WTC11 (cell line): ENCODE data around the gene DKK3. TPM values are rescaled to one million over a fixed set of nuclear protein-coding genes. Genes with fewer than 3 reads are reported as not detected.

ENCODE experiments used
- ATAC-seq: fragments of 200-7000 bp; cut with Tn5 transposase; 2 replicates; pipeline ENCODE4 v1.10.0; 2021; ENCODE audit warnings: mild to moderate bottlenecking, moderate library complexity
- CTCF ChIA-PET: fragments of 300-600 bp; sonication (Branson Sonifier 250); formaldehyde crosslinking; loops from one replicate; lab custom pipeline; 2021; ENCODE audit warnings: antibody characterized with exemption; lab: Charles Lee
- POLR2A ChIA-PET: fragments of 350-600 bp; sonication (Branson Sonifier 250); formaldehyde crosslinking; loops from one replicate; lab custom pipeline; 2021; ENCODE audit warnings: antibody characterized with exemption; lab: Charles Lee
- DNase-seq: peaks from one replicate; pipeline ENCODE4 v3.0.0; 2021; ENCODE audit warnings: low spot score
- H3K27ac Mint-ChIP-seq: 2 replicates; pipeline ENCODE4 v1.8.0; 2021; ENCODE audit warnings: mixed read lengths
- H3K27me3 Mint-ChIP-seq: 2 replicates; pipeline ENCODE4 v1.8.0; 2021; ENCODE audit warnings: low read depth, mild to moderate bottlenecking, moderate library complexity, mixed read lengths
- H3K36me3 Mint-ChIP-seq: 2 replicates; pipeline ENCODE4 v1.8.0; 2021; ENCODE audit warnings: mixed read lengths
- H3K4me1 Mint-ChIP-seq: 2 replicates; pipeline ENCODE4 v1.8.0; 2022; ENCODE audit warnings: mixed read lengths
- H3K4me3 Mint-ChIP-seq: 2 replicates; pipeline ENCODE4 v1.8.0; 2021; ENCODE audit warnings: mild to moderate bottlenecking, moderate library complexity, mixed read lengths
- H3K9me3 Mint-ChIP-seq: 2 replicates; pipeline ENCODE4 v1.8.0; 2021; ENCODE audit warnings: mixed read lengths
- ATF1 ChIP-seq: sonication (generic); formaldehyde crosslinking; IDR thresholded peaks from 2 replicates; pipeline ENCODE4 v1.8.1; 2023; ENCODE audit warnings: mild to moderate bottlenecking, moderate library complexity, missing genetic modification reagents
- CREB1 ChIP-seq: sonication (generic); formaldehyde crosslinking; IDR thresholded peaks from 2 replicates; pipeline ENCODE4 v1.8.0; 2023; ENCODE audit warnings: mild to moderate bottlenecking, missing genetic modification reagents
- CREM ChIP-seq: sonication (generic); formaldehyde crosslinking; IDR thresholded peaks from 2 replicates; pipeline ENCODE4 v1.8.1; 2022; ENCODE audit warnings: mild to moderate bottlenecking, missing genetic modification reagents, moderate library complexity
- ELF4 ChIP-seq: sonication (generic); formaldehyde crosslinking; IDR thresholded peaks from 2 replicates; pipeline ENCODE4 v1.8.1; 2022; ENCODE audit warnings: low read depth, mild to moderate bottlenecking, moderate library complexity, missing genetic modification reagents
- EMX1 ChIP-seq: fragments of 250-450 bp; sonication (Bioruptor Pico); IDR thresholded peaks from 2 replicates; pipeline ENCODE4 v1.8.0; 2021; ENCODE audit warnings: mild to moderate bottlenecking
- FOXP1 ChIP-seq: sonication (generic); formaldehyde crosslinking; IDR thresholded peaks from 2 replicates; pipeline ENCODE4 v1.8.0; 2022; ENCODE audit warnings: missing genetic modification reagents, mild to moderate bottlenecking, moderate library complexity, borderline replicate concordance
- GRHL2 ChIP-seq: fragments of 250-450 bp; sonication (Bioruptor Pico); IDR thresholded peaks from 2 replicates; pipeline ENCODE4 v1.8.0; 2022; ENCODE audit warnings: mild to moderate bottlenecking, moderate library complexity; ENCODE audit not compliant: insufficient replicate concordance, severe bottlenecking
- HMGA2 ChIP-seq: fragments of 250-450 bp; sonication (Bioruptor Pico); IDR thresholded peaks from 2 replicates; pipeline ENCODE4 v1.4.0; 2021; ENCODE audit warnings: mild to moderate bottlenecking, moderate library complexity
- JAZF1 ChIP-seq: fragments of 250-450 bp; sonication (Bioruptor Pico); IDR thresholded peaks from 2 replicates; pipeline ENCODE4 v1.9.0; 2021; ENCODE audit warnings: moderate library complexity, mild to moderate bottlenecking, inconsistent platforms
- MXD4 ChIP-seq: fragments of 250-450 bp; sonication (Bioruptor Pico); IDR thresholded peaks from 2 replicates; pipeline ENCODE4 v1.8.0; 2021; ENCODE audit warnings: mild to moderate bottlenecking, moderate library complexity, borderline replicate concordance
- NFYB ChIP-seq: sonication (generic); formaldehyde crosslinking; conservative IDR thresholded peaks from 2 replicates; pipeline ENCODE4 v1.8.0; 2022; ENCODE audit warnings: low read depth, missing genetic modification reagents
- SMAD3 ChIP-seq: sonication (generic); formaldehyde crosslinking; IDR thresholded peaks from 2 replicates; pipeline ENCODE4 v1.8.0; 2022; ENCODE audit warnings: missing genetic modification reagents, mild to moderate bottlenecking, borderline replicate concordance
- TCF7 ChIP-seq: sonication (generic); formaldehyde crosslinking; IDR thresholded peaks from 2 replicates; pipeline ENCODE4 v1.8.0; 2022; ENCODE audit warnings: mild to moderate bottlenecking, low read depth, missing genetic modification reagents, moderate library complexity
- ZBTB21 ChIP-seq: sonication (generic); formaldehyde crosslinking; IDR thresholded peaks from 2 replicates; pipeline ENCODE4 v1.8.1; 2023; ENCODE audit warnings: mild to moderate bottlenecking, missing genetic modification reagents, borderline replicate concordance
- ZNF138 ChIP-seq: sonication (generic); formaldehyde crosslinking; conservative IDR thresholded peaks from 2 replicates; pipeline ENCODE4 v1.8.1; 2022; ENCODE audit warnings: mild to moderate bottlenecking, moderate library complexity, missing genetic modification reagents
- ZNF219 ChIP-seq: sonication (generic); formaldehyde crosslinking; IDR thresholded peaks from 2 replicates; pipeline ENCODE4 v1.8.0; 2023; ENCODE audit warnings: missing genetic modification reagents, mild to moderate bottlenecking, borderline replicate concordance
- ZNF232 ChIP-seq: sonication (generic); formaldehyde crosslinking; IDR thresholded peaks from 2 replicates; pipeline ENCODE4 v1.8.0; 2022; ENCODE audit warnings: mild to moderate bottlenecking, missing genetic modification reagents
- ZNF423 ChIP-seq: fragments of 250-450 bp; sonication (Bioruptor Pico); IDR thresholded peaks from 2 replicates; pipeline ENCODE4 v2.1.2; 2022; ENCODE audit warnings: mild to moderate bottlenecking, moderate library complexity
- total RNA-seq: library from RNA; stranded (reverse); gene quantifications from 3 replicates; pipeline ENCODE4 v1.2.3, GENCODE V29; 2021
- TF ChIP-seq, protein P1 (sequence below): sonication (generic); formaldehyde crosslinking; conservative IDR thresholded peaks from 2 replicates; pipeline ENCODE4 v1.8.1; 2023; ENCODE audit warnings: mild to moderate bottlenecking, low read depth, missing genetic modification reagents, moderate library complexity
- TF ChIP-seq, protein P2 (sequence below): sonication (generic); formaldehyde crosslinking; conservative IDR thresholded peaks from 2 replicates; pipeline ENCODE4 v1.8.1; 2022; ENCODE audit warnings: mild to moderate bottlenecking, missing genetic modification reagents
- TF ChIP-seq, protein P3 (sequence below): sonication (generic); formaldehyde crosslinking; IDR thresholded peaks from 2 replicates; pipeline ENCODE4 v1.8.0; 2023; ENCODE audit warnings: mild to moderate bottlenecking, missing genetic modification reagents
- TF ChIP-seq, protein P4 (sequence below): fragments of 250-450 bp; sonication (Bioruptor Pico); IDR thresholded peaks from 2 replicates; pipeline ENCODE4 v1.9.0; 2021; ENCODE audit warnings: mild to moderate bottlenecking
- TF ChIP-seq, protein P5 (sequence below): sonication (generic); formaldehyde crosslinking; IDR thresholded peaks from 2 replicates; pipeline ENCODE4 v1.8.1; 2022; ENCODE audit warnings: low read depth, mild to moderate bottlenecking, moderate library complexity, missing genetic modification reagents, borderline replicate concordance
- TF ChIP-seq, protein P6 (sequence below): sonication (generic); formaldehyde crosslinking; IDR thresholded peaks from 2 replicates; pipeline ENCODE4 v1.8.1; 2022; ENCODE audit warnings: low read depth, missing genetic modification reagents, borderline replicate concordance

Gene DKK3
- total RNA-seq, 1 experiment from 2014 or later: 17.6 TPM

DNA sequence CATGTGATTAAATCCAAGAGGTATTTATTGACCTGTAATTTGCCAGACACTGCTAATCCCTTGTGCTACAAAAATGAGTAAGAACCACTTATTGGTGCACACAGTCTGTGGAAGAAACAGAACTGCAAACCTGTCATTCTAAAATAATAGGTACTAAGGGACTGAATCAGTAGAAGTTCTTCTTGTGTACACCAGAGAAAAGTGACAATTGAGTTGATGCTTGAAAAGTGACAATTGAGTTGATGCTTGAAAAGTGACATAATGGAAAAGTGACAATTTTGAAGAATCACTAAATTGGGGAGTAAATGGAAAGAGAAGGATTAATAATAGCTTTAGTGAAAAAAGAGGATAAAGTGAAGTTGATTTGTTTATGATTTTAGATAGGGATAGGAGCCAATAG is 56.4 kb downstream of the DKK3 start:
- Mint-ChIP-seq H3K27ac (no peak overlapping the region), H3K27me3 (no peaks in the 10 kb centered on the region), H3K4me3 (no peak overlapping the region), H3K9me3 (no peaks in the 10 kb centered on the region), H3K4me1 (no peaks in the 10 kb centered on the region), H3K36me3 (peaks cover 32% of the 10 kb centered on the region)
- CTCF ChIA-PET: no interaction called here
- ATAC-seq (no peak), DNase-seq (no peak)
- TF ChIP-seq GRHL2 (CRISPR knock-in tag) (no peak), FOXP1 (CRISPR knock-in tag) (no peak), ATF1 (no peak), CREB1 (CRISPR knock-in tag) (no peak), SMAD3 (CRISPR knock-in tag) (no peak), ZNF219 (CRISPR knock-in tag) (no peak), EMX1 (CRISPR knock-in tag) (no peak), ZNF138 (CRISPR knock-in tag) (no peak)
- TF ChIP-seq, protein P1, sequence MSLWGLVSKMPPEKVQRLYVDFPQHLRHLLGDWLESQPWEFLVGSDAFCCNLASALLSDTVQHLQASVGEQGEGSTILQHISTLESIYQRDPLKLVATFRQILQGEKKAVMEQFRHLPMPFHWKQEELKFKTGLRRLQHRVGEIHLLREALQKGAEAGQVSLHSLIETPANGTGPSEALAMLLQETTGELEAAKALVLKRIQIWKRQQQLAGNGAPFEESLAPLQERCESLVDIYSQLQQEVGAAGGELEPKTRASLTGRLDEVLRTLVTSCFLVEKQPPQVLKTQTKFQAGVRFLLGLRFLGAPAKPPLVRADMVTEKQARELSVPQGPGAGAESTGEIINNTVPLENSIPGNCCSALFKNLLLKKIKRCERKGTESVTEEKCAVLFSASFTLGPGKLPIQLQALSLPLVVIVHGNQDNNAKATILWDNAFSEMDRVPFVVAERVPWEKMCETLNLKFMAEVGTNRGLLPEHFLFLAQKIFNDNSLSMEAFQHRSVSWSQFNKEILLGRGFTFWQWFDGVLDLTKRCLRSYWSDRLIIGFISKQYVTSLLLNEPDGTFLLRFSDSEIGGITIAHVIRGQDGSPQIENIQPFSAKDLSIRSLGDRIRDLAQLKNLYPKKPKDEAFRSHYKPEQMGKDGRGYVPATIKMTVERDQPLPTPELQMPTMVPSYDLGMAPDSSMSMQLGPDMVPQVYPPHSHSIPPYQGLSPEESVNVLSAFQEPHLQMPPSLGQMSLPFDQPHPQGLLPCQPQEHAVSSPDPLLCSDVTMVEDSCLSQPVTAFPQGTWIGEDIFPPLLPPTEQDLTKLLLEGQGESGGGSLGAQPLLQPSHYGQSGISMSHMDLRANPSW (CRISPR knock-in tag): no peak
- TF ChIP-seq, protein P2, sequence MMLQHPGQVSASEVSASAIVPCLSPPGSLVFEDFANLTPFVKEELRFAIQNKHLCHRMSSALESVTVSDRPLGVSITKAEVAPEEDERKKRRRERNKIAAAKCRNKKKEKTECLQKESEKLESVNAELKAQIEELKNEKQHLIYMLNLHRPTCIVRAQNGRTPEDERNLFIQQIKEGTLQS: no peak
- POLR2A ChIA-PET: no interaction called here

DNA sequence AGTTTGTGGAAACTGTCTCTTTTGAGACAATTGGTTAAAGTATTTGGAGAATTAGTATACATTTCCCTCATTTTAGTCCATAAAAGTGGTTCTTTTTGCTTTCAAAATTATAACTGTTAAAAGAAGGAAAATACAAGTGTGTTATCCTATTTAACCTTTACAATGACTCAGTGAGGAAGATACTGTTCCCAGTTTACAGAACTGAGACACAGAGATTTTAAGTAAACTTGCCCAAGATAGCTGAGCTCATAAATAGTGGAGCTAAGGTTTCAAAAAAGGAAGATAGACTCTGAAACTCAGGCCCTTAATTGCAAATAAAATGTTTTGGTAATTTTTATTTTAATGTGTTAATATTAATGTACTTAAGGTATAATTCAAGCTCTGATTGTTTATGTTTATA is 58.9 kb downstream of the DKK3 start:
- ChIA-PET POLR2A (no interaction called here), CTCF (no interaction called here)
- DNase-seq: no peak
- ATAC-seq: no peak
- TF ChIP-seq, protein P3, sequence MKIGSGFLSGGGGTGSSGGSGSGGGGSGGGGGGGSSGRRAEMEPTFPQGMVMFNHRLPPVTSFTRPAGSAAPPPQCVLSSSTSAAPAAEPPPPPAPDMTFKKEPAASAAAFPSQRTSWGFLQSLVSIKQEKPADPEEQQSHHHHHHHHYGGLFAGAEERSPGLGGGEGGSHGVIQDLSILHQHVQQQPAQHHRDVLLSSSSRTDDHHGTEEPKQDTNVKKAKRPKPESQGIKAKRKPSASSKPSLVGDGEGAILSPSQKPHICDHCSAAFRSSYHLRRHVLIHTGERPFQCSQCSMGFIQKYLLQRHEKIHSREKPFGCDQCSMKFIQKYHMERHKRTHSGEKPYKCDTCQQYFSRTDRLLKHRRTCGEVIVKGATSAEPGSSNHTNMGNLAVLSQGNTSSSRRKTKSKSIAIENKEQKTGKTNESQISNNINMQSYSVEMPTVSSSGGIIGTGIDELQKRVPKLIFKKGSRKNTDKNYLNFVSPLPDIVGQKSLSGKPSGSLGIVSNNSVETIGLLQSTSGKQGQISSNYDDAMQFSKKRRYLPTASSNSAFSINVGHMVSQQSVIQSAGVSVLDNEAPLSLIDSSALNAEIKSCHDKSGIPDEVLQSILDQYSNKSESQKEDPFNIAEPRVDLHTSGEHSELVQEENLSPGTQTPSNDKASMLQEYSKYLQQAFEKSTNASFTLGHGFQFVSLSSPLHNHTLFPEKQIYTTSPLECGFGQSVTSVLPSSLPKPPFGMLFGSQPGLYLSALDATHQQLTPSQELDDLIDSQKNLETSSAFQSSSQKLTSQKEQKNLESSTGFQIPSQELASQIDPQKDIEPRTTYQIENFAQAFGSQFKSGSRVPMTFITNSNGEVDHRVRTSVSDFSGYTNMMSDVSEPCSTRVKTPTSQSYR (CRISPR knock-in tag): no peak
- TF ChIP-seq CREM (CRISPR knock-in tag) (no peak), MXD4 (CRISPR knock-in tag) (no peak)
- TF ChIP-seq, all 79 proteins: peak for 0
- Mint-ChIP-seq H3K36me3 (peaks cover 14% of the 10 kb centered on the region), H3K4me3 (no peak overlapping the region), H3K4me1 (no peaks in the 10 kb centered on the region), H3K27me3 (no peaks in the 10 kb centered on the region), H3K27ac (no peak overlapping the region), H3K9me3 (no peaks in the 10 kb centered on the region)

DNA sequence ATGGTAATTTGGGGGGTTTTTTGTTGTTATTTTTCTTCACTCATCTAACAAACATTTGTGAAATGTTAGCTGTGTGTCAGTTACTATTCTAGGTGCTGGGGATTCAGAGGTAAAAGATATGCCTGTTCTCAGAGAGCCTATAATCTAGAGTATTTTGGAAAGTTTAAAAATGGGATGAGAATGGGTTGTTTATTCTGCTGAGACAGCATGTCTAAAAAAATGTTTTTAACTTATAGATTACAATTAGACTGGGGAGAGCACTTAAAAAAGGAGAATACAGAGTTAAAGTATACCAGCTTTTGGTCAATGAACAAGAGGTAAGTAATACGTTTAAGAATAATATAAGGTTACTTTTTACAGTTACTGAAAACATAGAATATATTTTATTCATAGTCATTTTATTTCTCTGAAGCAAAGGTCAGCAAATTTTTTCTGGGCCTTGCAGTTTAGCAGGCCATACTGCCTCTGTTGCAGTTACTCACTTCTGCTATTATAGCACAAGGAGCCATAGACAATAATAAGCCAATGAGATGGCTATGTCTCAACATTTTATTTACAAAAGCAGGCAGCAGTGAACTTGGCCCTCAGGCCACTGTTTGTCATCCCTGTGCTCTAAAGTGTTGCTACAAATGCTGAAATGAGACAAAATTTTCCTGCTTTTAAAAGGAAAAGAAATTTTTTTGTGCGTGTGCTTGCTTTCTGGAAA is 60.0 kb downstream of the DKK3 start:
- DNase-seq: no peak
- no peak overlapping the region for H3K27ac Mint-ChIP-seq
- peaks cover 14% of the 10 kb centered on the region for H3K36me3 Mint-ChIP-seq
- H3K9me3 Mint-ChIP-seq: no peaks in the 10 kb centered on the region
- H3K27me3 Mint-ChIP-seq: no peaks in the 10 kb centered on the region
- no peak for ATAC-seq
- CTCF ChIA-PET: interaction anchor here (1.6 to 1.7 kb wide), 2 partner anchors 18 to 96 kb away, joined by 5 to 13 read pairs; no protein-coding TSS in a partner anchor
- no peaks in the 10 kb centered on the region for H3K4me1 Mint-ChIP-seq
- no peak overlapping the region for H3K4me3 Mint-ChIP-seq
- POLR2A ChIA-PET: no interaction called here
- TF ChIP-seq ZNF232 (CRISPR knock-in tag) (no peak), EMX1 (CRISPR knock-in tag) (no peak), NFYB (CRISPR knock-in tag) (no peak), JAZF1 (CRISPR knock-in tag) (no peak), ZBTB21 (no peak), HMGA2 (CRISPR knock-in tag) (no peak), ELF4 (CRISPR knock-in tag) (no peak), ZNF423 (CRISPR knock-in tag) (no peak), TCF7 (no peak), CREM (CRISPR knock-in tag) (no peak)
- TF ChIP-seq, protein P4, sequence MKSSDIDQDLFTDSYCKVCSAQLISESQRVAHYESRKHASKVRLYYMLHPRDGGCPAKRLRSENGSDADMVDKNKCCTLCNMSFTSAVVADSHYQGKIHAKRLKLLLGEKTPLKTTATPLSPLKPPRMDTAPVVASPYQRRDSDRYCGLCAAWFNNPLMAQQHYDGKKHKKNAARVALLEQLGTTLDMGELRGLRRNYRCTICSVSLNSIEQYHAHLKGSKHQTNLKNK: no peak
- TF ChIP-seq, protein P5, sequence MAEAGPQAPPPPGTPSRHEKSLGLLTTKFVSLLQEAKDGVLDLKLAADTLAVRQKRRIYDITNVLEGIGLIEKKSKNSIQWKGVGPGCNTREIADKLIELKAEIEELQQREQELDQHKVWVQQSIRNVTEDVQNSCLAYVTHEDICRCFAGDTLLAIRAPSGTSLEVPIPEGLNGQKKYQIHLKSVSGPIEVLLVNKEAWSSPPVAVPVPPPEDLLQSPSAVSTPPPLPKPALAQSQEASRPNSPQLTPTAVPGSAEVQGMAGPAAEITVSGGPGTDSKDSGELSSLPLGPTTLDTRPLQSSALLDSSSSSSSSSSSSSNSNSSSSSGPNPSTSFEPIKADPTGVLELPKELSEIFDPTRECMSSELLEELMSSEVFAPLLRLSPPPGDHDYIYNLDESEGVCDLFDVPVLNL (CRISPR knock-in tag): no peak
- TF ChIP-seq, protein P6, sequence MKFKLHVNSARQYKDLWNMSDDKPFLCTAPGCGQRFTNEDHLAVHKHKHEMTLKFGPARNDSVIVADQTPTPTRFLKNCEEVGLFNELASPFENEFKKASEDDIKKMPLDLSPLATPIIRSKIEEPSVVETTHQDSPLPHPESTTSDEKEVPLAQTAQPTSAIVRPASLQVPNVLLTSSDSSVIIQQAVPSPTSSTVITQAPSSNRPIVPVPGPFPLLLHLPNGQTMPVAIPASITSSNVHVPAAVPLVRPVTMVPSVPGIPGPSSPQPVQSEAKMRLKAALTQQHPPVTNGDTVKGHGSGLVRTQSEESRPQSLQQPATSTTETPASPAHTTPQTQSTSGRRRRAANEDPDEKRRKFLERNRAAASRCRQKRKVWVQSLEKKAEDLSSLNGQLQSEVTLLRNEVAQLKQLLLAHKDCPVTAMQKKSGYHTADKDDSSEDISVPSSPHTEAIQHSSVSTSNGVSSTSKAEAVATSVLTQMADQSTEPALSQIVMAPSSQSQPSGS (CRISPR knock-in tag): no peak
